NT2/D1 (cell line): ENCODE data around the gene DLG2.

ENCODE experiments used
- YY1 ChIP-seq: IDR thresholded peaks from 2 replicates; pipeline ENCODE4 v1.6.1; 2011; ENCODE audit not compliant: insufficient read length, insufficient read depth
- ZNF274 ChIP-seq: IDR thresholded peaks from 2 replicates; pipeline ENCODE4 v1.6.1; 2011; ENCODE audit warnings: mild to moderate bottlenecking, low read depth, low read length

DNA sequence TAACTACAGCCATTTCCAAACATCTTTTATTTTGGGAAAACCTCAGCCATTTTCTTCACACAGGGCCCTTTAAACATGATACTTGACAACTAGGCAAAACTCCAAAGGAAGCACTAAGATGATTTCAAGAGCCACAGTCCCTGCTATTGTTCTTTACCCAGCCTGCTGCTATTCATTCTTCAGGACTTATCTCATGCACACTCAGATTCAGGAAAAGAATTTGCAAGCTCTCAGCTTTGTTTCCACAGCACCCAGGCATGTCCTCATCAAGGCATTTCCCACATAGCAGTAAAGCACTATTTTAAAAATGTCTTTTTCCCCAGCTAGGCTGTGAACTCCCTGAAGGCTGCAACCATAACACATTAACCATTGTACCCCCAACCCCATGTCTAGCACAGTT, 1731.6 kb downstream of the DLG2 start:
- TF ChIP-seq ZNF274 (no peak), YY1 (no peak)
